GM23248 (cell line): ENCODE data around the gene PANK4.

Experiments
- EZH2 ChIP-seq: fragments of 200-600 bp; sonication (generic); IDR thresholded peaks from 2 replicates; pipeline ENCODE4 v1.6.1; 2018; ENCODE audit warnings: antibody characterized with exemption, mild to moderate bottlenecking; ENCODE audit not compliant: insufficient read depth, poor library complexity, severe bottlenecking
- EZH2phosphoT487 ChIP-seq: fragments of 200-600 bp; sonication (generic); IDR thresholded peaks from 2 replicates; pipeline ENCODE4 v1.6.1; 2018; ENCODE audit warnings: antibody characterized with exemption, moderate library complexity, mild to moderate bottlenecking, low read depth; ENCODE audit not compliant: insufficient read depth

- no peak for TF ChIP-seq EZH2
- TF ChIP-seq EZH2phosphoT487, result no peak
These were observed 24.2 kb downstream of the PANK4 start for GRCh38 chr1:2502210-2502609.
